ENCODE measurements around the gene KIF2C. TPM values are rescaled to one million over a fixed set of nuclear protein-coding genes. Genes with fewer than 3 reads are reported as not detected.
"Not testable (repeated sequence)": the region's sequence is repeated elsewhere in the genome, so short reads cannot be mapped to it uniquely, and the experiment has no call there.

KIF2C gene
- total RNA-seq, 2 donors from 2014 or later, result 42.0 to 72.7 TPM

GRCh38 chr1:44696789-44697345, 42.8 kb upstream of the KIF2C start:
- Histone ChIP-seq H3K9ac (ENCODE audit: extremely low read depth, low read length, poor library complexity, severe bottlenecking) (no peak overlapping the region), H3K4me1 (ENCODE audit: control insufficient read depth, insufficient read depth, low read length) (peaks cover 2% of the 10 kb centered on the region), H3K9me3 (ENCODE audit: control insufficient read depth, low read length) (no peaks in the 10 kb centered on the region), H3K4me3 (ENCODE audit: low read length) (no peak overlapping the region), H3K27me3 (ENCODE audit: control insufficient read depth, insufficient read depth, low read length, poor library complexity, severe bottlenecking) (no peaks in the 10 kb centered on the region), H3K36me3 (ENCODE audit: control insufficient read depth, insufficient read depth, low read length) (no peaks in the 10 kb centered on the region), H3K27ac (ENCODE audit: low read depth, low read length) (no peak overlapping the region)
- TF ChIP-seq CTCF (conservative IDR thresholded peaks at IDR 0.05), result no peak
- H3K27me3 Mint-ChIP-seq (ENCODE audit: insufficient read depth), result peaks cover 2% of the 10 kb centered on the region
- no peaks in the 10 kb centered on the region for H3K36me3 Mint-ChIP-seq (ENCODE audit: low read depth)
- no peak for DNase-seq
- WGBS, 2 experiments (ENCODE audit: insufficient coverage in 1 of 2, insufficient read length in 1 of 2), result 90 to 91% methylated on average over 7 of the region's 7 CpGs
- peaks cover 11% of the 10 kb centered on the region for H3K4me1 Mint-ChIP-seq
- H3K9me3 Mint-ChIP-seq, result no peaks in the 10 kb centered on the region
- no peak overlapping the region for H3K27ac Mint-ChIP-seq
- no peak overlapping the region for H3K4me3 Mint-ChIP-seq

GRCh38 chr1:44698138-44698537, 41.5 kb upstream of the KIF2C start:
- Histone ChIP-seq H3K36me3 (ENCODE audit: control insufficient read depth, insufficient read depth, low read length) (no peaks in the 10 kb centered on the region), H3K9ac (ENCODE audit: extremely low read depth, low read length, poor library complexity, severe bottlenecking) (no peak overlapping the region), H3K4me3 (ENCODE audit: low read length) (no peak overlapping the region), H3K27me3 (ENCODE audit: control insufficient read depth, insufficient read depth, low read length, poor library complexity, severe bottlenecking) (no peaks in the 10 kb centered on the region), H3K9me3 (ENCODE audit: control insufficient read depth, low read length) (no peaks in the 10 kb centered on the region), H3K27ac (ENCODE audit: low read depth, low read length) (no peak overlapping the region), H3K4me1 (ENCODE audit: control insufficient read depth, insufficient read depth, low read length) (peaks cover 2% of the 10 kb centered on the region)
- H3K27ac Mint-ChIP-seq, result no peak overlapping the region
- peaks cover 11% of the 10 kb centered on the region for H3K4me1 Mint-ChIP-seq
- WGBS, 2 experiments (ENCODE audit: insufficient coverage in 1 of 2, insufficient read length in 1 of 2), result 87 to 98% methylated on average over 3 of the region's 3 CpGs
- no peaks in the 10 kb centered on the region for H3K9me3 Mint-ChIP-seq
- no peak for TF ChIP-seq CTCF (conservative IDR thresholded peaks at IDR 0.05)
- peaks cover 2% of the 10 kb centered on the region for H3K27me3 Mint-ChIP-seq (ENCODE audit: insufficient read depth)
- H3K4me3 Mint-ChIP-seq, result no peak overlapping the region
- no peaks in the 10 kb centered on the region for H3K36me3 Mint-ChIP-seq (ENCODE audit: low read depth)
- no peak for DNase-seq

DNA sequence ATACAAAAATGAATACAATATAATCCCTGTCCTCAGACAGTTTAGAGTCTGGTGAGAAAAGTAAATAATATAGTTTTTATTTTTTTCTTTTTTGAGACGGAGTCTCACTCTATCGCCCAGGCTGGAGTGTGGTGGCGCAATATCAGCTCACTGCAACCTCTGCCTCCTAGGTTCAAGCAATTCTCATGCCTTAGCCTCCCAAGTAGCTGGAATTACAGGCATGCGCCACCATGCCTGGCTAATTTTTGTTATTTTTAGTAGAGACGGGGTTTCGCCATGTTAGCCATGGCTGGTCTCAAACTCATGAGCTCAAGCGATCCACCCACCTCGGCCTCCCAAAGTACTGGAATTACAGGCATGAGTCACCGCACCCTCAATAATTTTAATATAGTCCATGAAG, 40.3 kb upstream of the KIF2C start:
- H3K4me1 Mint-ChIP-seq, result peaks cover 11% of the 10 kb centered on the region
- H3K36me3 Mint-ChIP-seq (ENCODE audit: low read depth); H3K4me3 Mint-ChIP-seq; DNase-seq; H3K36me3 ChIP-seq (ENCODE audit: control insufficient read depth, insufficient read depth, low read length); H3K9ac ChIP-seq (ENCODE audit: extremely low read depth, low read length, poor library complexity, severe bottlenecking); H3K27ac Mint-ChIP-seq; H3K4me3 ChIP-seq (ENCODE audit: low read length); H3K27me3 ChIP-seq (ENCODE audit: control insufficient read depth, insufficient read depth, low read length, poor library complexity, severe bottlenecking); H3K27ac ChIP-seq (ENCODE audit: low read depth, low read length); H3K27me3 Mint-ChIP-seq (ENCODE audit: insufficient read depth); H3K9me3 ChIP-seq (ENCODE audit: control insufficient read depth, low read length); H3K9me3 Mint-ChIP-seq; H3K4me1 ChIP-seq (ENCODE audit: control insufficient read depth, insufficient read depth, low read length): not testable (repeated sequence)
- WGBS, 2 experiments (ENCODE audit: insufficient coverage in 1 of 2, insufficient read length in 1 of 2), result 93% methylated on average over 9 of the region's 9 CpGs

- no peaks in the 10 kb centered on the region for H3K36me3 ChIP-seq (ENCODE audit: control insufficient read depth, insufficient read depth, low read length)
- Mint-ChIP-seq H3K27me3 (ENCODE audit: insufficient read depth) (peaks cover 2% of the 10 kb centered on the region), H3K9me3 (no peaks in the 10 kb centered on the region), H3K27ac (no peak overlapping the region), H3K4me3 (no peak overlapping the region), H3K4me1 (peaks cover 9% of the 10 kb centered on the region), H3K36me3 (ENCODE audit: low read depth) (no peaks in the 10 kb centered on the region)
- WGBS, 2 experiments (ENCODE audit: insufficient coverage in 1 of 2, insufficient read length in 1 of 2), result 96% methylated on average over 1 of the region's 1 CpG; no CpG with 5 or more reads in 1 of the 2 experiments
- no peak overlapping the region for H3K27ac ChIP-seq (ENCODE audit: low read depth, low read length)
- no peak for TF ChIP-seq CTCF (conservative IDR thresholded peaks at IDR 0.05)
- no peaks in the 10 kb centered on the region for H3K9me3 ChIP-seq (ENCODE audit: control insufficient read depth, low read length)
- no peak overlapping the region for H3K9ac ChIP-seq (ENCODE audit: extremely low read depth, low read length, poor library complexity, severe bottlenecking)
- no peak overlapping the region for H3K4me3 ChIP-seq (ENCODE audit: low read length)
- H3K27me3 ChIP-seq (ENCODE audit: control insufficient read depth, insufficient read depth, low read length, poor library complexity, severe bottlenecking), result no peaks in the 10 kb centered on the region
- DNase-seq, result no peak
- peaks cover 2% of the 10 kb centered on the region for H3K4me1 ChIP-seq (ENCODE audit: control insufficient read depth, insufficient read depth, low read length)
Observed at GRCh38 chr1:44700573-44700972, 39.1 kb upstream of the KIF2C start.

All from endodermal cell (in vitro differentiated cells).